Tibial nerve (tissue), 4 donors: ENCODE results near the gene LAIR1. TPM values are rescaled to one million over a fixed set of nuclear protein-coding genes. Genes with fewer than 3 reads are reported as not detected.

ENCODE experiments used
- DNase-seq, 2 donors: peaks; one replicate each; pipeline ENCODE4 v3.0.0-alpha.2; 2019; ENCODE audit warnings: low spot score in 2 of 2
- H3K27ac ChIP-seq, 4 donors: fragments of 200-600 bp; sonication (generic) in 3 of 4; one replicate each; pipeline ENCODE4 v1.5.1; 2017 to 2019; ENCODE audit warnings: mild to moderate bottlenecking in 1 of 4
- H3K27me3 ChIP-seq, 2 donors: fragments of 200-600 bp; sonication (generic) in 1 of 2; one replicate each; pipeline versions ENCODE4 v1.5.1 to v1.6.0; 2017 to 2019
- H3K36me3 ChIP-seq, 3 donors: fragments of 200-600 bp; sonication (generic); one replicate each; pipeline ENCODE4 v1.5.1; 2018 to 2019
- H3K4me1 ChIP-seq, 4 donors: fragments of 200-600 bp; sonication (generic) in 3 of 4; one replicate each; pipeline ENCODE4 v1.5.1; 2017 to 2019
- H3K4me3 ChIP-seq, 4 donors: fragments of 200-600 bp; sonication (generic) in 3 of 4; one replicate each; pipeline ENCODE4 v1.5.1; 2017 to 2019; ENCODE audit warnings: mild to moderate bottlenecking in 1 of 4, moderate library complexity in 1 of 4
- H3K9me3 ChIP-seq, 4 donors: fragments of 200-600 bp; sonication (generic) in 3 of 4; one replicate each; pipeline ENCODE4 v1.5.1; 2017 to 2019
- EP300 ChIP-seq, 2 donors: sonication (generic); formaldehyde crosslinking; IDR thresholded peaks; one replicate each; pipeline ENCODE4 v1.6.1; 2017; ENCODE audit warnings: antibody characterized with exemption in 2 of 2, mild to moderate bottlenecking in 1 of 2
- POLR2A ChIP-seq, 2 donors: fragments of 450-650 bp; IDR thresholded peaks; one replicate each; pipeline ENCODE4 v1.6.1; 2017; ENCODE audit warnings: antibody characterized with exemption in 2 of 2, mild to moderate bottlenecking in 2 of 2, moderate library complexity in 2 of 2
- WGBS, 2 donors: methylation state at CpG; one replicate each; pipeline ENCODE4 v1.1.5; 2018; 5-methylcytosine and 5-hydroxymethylcytosine counted together
- total RNA-seq, 4 donors: library from RNA; depleted of rRNA; stranded (reverse); fragments of >200 nt; gene quantifications; one replicate each; pipeline ENCODE4 v1.1.0, GENCODE V29; 2016
- TF ChIP-seq, protein P1 (sequence below), 5 experiments: fragments of 200-600 bp in 3 of 5; fragments of 450-650 bp in 2 of 5; sonication (generic) in 3 of 5; IDR thresholded peaks; one replicate each; pipeline ENCODE4 v1.5.1; 2016 to 2019; ENCODE audit warnings: antibody characterized with exemption in 5 of 5, mild to moderate bottlenecking in 3 of 5, moderate library complexity in 2 of 5

LAIR1 gene
- total RNA-seq, 4 donors from 2014 or later: 15.5 to 59.1 (median 31.1) TPM

DNA sequence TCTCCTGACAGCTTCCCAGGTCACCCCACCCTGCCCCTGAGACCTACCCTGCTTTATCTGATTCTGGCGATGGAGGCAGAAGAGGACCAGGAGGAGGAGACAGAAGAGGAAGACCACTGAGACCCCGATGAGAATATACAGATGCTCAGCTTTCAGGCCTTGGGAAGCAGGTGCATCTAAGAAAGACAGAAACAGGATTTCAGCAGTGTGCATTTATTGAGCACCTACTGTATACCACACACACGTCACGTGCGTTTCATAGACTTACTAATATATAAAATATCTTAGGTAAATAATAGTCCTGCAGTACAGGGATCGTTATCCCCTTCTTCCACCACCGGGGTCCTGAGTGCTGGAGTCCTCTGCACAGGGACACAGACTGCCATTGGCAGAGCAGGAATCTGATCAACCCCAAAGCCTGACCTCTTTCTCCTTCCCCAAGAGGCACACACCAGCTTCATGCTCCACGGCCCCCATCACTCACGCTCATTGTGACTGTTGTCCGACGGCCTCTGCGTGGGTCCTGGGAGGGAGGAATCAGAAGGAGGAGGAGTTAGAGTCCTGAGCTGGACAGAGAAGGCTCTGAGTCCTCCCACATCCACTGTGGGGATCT, 8.2 kb downstream of the LAIR1 start:
- TF ChIP-seq, protein P1, sequence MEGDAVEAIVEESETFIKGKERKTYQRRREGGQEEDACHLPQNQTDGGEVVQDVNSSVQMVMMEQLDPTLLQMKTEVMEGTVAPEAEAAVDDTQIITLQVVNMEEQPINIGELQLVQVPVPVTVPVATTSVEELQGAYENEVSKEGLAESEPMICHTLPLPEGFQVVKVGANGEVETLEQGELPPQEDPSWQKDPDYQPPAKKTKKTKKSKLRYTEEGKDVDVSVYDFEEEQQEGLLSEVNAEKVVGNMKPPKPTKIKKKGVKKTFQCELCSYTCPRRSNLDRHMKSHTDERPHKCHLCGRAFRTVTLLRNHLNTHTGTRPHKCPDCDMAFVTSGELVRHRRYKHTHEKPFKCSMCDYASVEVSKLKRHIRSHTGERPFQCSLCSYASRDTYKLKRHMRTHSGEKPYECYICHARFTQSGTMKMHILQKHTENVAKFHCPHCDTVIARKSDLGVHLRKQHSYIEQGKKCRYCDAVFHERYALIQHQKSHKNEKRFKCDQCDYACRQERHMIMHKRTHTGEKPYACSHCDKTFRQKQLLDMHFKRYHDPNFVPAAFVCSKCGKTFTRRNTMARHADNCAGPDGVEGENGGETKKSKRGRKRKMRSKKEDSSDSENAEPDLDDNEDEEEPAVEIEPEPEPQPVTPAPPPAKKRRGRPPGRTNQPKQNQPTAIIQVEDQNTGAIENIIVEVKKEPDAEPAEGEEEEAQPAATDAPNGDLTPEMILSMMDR (IDR thresholded peaks at IDR 0.05): no peak
- Histone ChIP-seq H3K27me3 (no peaks in the 10 kb centered on the region), H3K9me3 (no peaks in the 10 kb centered on the region), H3K36me3 (no peaks in the 10 kb centered on the region), H3K4me1 (no peaks in the 10 kb centered on the region), H3K27ac (no peak overlapping the region), H3K4me3 (no peak overlapping the region)
- WGBS, 2 donors: 65 to 68% methylated on average over 12 of the region's 12 CpGs
- DNase-seq: no peak

DNA sequence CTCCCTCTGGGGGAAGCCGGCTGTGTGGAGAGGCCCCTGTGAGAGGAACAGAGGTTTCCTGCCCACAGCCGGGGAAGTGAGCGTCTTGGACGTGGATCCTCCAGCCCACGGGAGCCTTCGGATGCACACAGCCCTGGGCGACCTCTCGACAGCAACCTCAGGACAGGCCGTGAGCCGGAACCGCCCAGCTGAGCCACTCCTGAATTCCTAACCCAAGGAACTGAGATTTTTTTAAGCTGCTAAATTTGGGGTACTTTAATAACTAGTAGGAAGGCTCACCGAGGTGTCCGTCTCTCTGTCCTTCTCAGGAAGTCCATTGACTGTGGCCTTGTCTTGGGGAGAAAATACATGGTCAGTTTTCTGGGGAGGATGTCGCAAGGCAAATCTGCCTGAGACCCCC, 9.1 kb downstream of the LAIR1 start:
- Histone ChIP-seq H3K4me1 (no peaks in the 10 kb centered on the region), H3K36me3 (no peaks in the 10 kb centered on the region), H3K9me3 (no peaks in the 10 kb centered on the region), H3K27ac (no peak overlapping the region), H3K27me3 (no peaks in the 10 kb centered on the region), H3K4me3 (no peak overlapping the region)
- DNase-seq: no peak
- 72 to 78% methylated on average over 14 of the region's 14 CpGs for WGBS, 2 donors
- TF ChIP-seq, protein P1 (IDR thresholded peaks at IDR 0.05): no peak
- TF ChIP-seq POLR2A (IDR thresholded peaks at IDR 0.05) (no peak), EP300 (IDR thresholded peaks at IDR 0.05) (no peak)

DNA sequence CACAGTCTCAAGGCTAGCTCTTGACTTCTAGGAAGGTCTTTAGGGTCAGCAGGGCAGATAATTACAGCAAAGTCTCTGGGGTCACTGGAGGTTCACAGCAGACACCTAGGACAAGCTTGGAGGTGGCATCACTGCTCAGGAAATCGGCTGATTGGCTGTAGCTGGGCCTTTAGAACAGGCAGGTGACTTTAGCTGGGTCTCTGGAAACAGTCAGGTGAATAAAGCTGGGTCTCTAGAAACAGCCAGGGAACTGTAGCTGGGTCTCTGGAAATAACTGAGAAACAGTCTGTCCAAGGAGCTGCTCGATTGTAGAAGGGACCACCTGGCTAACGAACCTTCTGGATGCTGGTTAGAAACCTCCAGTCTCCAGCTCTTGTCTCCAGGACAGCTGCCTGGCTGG, 10.0 kb downstream of the LAIR1 start:
- TF ChIP-seq, protein P1 (IDR thresholded peaks at IDR 0.05): no peak
- TF ChIP-seq EP300 (IDR thresholded peaks at IDR 0.05) (no peak), POLR2A (IDR thresholded peaks at IDR 0.05) (no peak)
- H3K4me3 ChIP-seq: no peak overlapping the region

DNA sequence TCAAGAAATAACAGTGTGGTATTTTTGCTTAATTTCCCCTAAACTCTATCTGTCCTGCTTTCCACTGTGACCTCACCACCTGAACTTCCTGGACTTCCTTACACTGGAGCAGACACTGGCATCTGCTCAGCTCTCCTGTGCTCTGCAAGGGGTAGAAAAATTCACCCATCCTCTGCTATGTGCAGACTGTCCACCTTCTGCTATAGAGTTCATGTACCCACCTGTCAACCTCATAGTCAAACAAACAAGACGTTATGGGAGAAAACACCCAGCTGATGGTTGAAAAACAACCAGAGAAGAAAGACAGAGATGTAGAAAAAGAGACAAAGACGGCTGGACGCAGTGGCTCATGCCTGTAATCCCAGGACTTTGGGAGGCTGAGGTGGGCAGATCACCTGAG, 12.2 kb downstream of the LAIR1 start:
- Histone ChIP-seq H3K4me1 (no peaks in the 10 kb centered on the region), H3K9me3 (no peaks in the 10 kb centered on the region), H3K36me3 (no peaks in the 10 kb centered on the region), H3K4me3 (no peak overlapping the region), H3K27me3 (no peaks in the 10 kb centered on the region), H3K27ac (no peak overlapping the region)
- no peak for DNase-seq
- WGBS, 2 donors: 50 to 87% methylated on average over 3 of the region's 3 CpGs
- TF ChIP-seq EP300 (IDR thresholded peaks at IDR 0.05) (no peak), POLR2A (IDR thresholded peaks at IDR 0.05) (no peak)
- TF ChIP-seq, protein P1 (IDR thresholded peaks at IDR 0.05): no peak

More for the DNA sequence above, 10.0 kb downstream of the LAIR1 start:
- no peak for DNase-seq
- Histone ChIP-seq H3K9me3 (no peaks in the 10 kb centered on the region), H3K36me3 (no peaks in the 10 kb centered on the region), H3K27ac (no peak overlapping the region), H3K27me3 (no peaks in the 10 kb centered on the region), H3K4me1 (no peaks in the 10 kb centered on the region)
- 54 to 68% methylated on average over 3 of the region's 3 CpGs for WGBS, 2 donors

DNA sequence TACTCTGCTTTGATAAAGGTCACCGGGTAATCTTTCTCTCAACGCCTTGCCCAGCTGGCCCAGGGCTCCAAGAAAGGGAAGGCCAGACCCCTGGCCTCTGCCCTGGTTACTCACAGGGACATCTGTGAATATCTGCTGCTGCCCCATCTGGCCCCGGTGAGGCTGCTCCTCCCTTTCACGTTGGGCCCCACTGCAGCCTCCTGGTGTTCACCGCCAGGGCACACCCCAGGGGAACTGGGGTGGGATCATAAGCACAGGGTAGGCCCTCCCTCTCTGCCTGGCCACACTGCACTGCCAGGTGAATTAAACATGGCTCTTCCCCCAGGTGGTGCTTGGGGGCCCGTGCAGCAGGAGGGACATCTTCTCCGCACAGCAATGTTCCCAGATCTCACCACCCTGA, 12.7 kb downstream of the LAIR1 start:
- H3K27ac ChIP-seq: no peak overlapping the region
- no peaks in the 10 kb centered on the region for H3K9me3 ChIP-seq
- H3K36me3 ChIP-seq: no peaks in the 10 kb centered on the region
- DNase-seq: no peak
- WGBS, 2 donors: 58 to 59% methylated on average over 6 to 7 of the region's 7 CpGs
- no peaks in the 10 kb centered on the region for H3K27me3 ChIP-seq
- no peak for TF ChIP-seq POLR2A (IDR thresholded peaks at IDR 0.05)
- TF ChIP-seq EP300 (IDR thresholded peaks at IDR 0.05): no peak
- TF ChIP-seq, protein P1 (IDR thresholded peaks at IDR 0.05): no peak
- no peak overlapping the region for H3K4me3 ChIP-seq
- no peaks in the 10 kb centered on the region for H3K4me1 ChIP-seq
